Measurements from ENCODE around the gene EPHB2.

EPHB2 gene

GRCh38 chr1:22816803-22817202, 106.2 kb downstream of the EPHB2 start:
- H3K36me3 Mint-ChIP-seq (ENCODE audit: low read depth), result no peaks in the 10 kb centered on the region
- H3K9me3 Mint-ChIP-seq, result no peaks in the 10 kb centered on the region
- H3K27me3 Mint-ChIP-seq (ENCODE audit: low read depth), result no peaks in the 10 kb centered on the region
- no peak overlapping the region for H3K27ac Mint-ChIP-seq
- no peaks in the 10 kb centered on the region for H3K4me1 Mint-ChIP-seq (ENCODE audit: low read depth)
- DNase-seq (ENCODE audit: low spot score), result no peak
- no peak overlapping the region for H3K4me3 Mint-ChIP-seq

- Mint-ChIP-seq H3K9me3 (no peaks in the 10 kb centered on the region), H3K4me1 (ENCODE audit: low read depth) (no peaks in the 10 kb centered on the region), H3K4me3 (no peak overlapping the region), H3K36me3 (ENCODE audit: low read depth) (no peaks in the 10 kb centered on the region), H3K27ac (no peak overlapping the region), H3K27me3 (ENCODE audit: low read depth) (no peaks in the 10 kb centered on the region)
- no peak for DNase-seq (ENCODE audit: low spot score)
Measured at GRCh38 chr1:22817462-22817861, 106.8 kb downstream of the EPHB2 start.

GRCh38 chr1:22818061-22818770, 107.6 kb downstream of the EPHB2 start:
- H3K4me3 Mint-ChIP-seq, result no peak overlapping the region

GRCh38 chr1:22819361-22819760, 108.7 kb downstream of the EPHB2 start:
- H3K4me3 Mint-ChIP-seq, result no peak overlapping the region
- no peak overlapping the region for H3K27ac Mint-ChIP-seq
- peaks cover 3% of the 10 kb centered on the region for H3K27me3 Mint-ChIP-seq (ENCODE audit: low read depth)
- no peaks in the 10 kb centered on the region for H3K4me1 Mint-ChIP-seq (ENCODE audit: low read depth)
- DNase-seq (ENCODE audit: low spot score), result no peak
- no peaks in the 10 kb centered on the region for H3K36me3 Mint-ChIP-seq (ENCODE audit: low read depth)
- H3K9me3 Mint-ChIP-seq, result no peaks in the 10 kb centered on the region

More at GRCh38 chr1:22818061-22818770, 107.6 kb downstream of the EPHB2 start:
- no peaks in the 10 kb centered on the region for H3K36me3 Mint-ChIP-seq (ENCODE audit: low read depth)
- H3K4me1 Mint-ChIP-seq (ENCODE audit: low read depth), result no peaks in the 10 kb centered on the region
- no peaks in the 10 kb centered on the region for H3K27me3 Mint-ChIP-seq (ENCODE audit: low read depth)
- no peak for DNase-seq (ENCODE audit: low spot score)
- H3K27ac Mint-ChIP-seq, result no peak overlapping the region
- no peaks in the 10 kb centered on the region for H3K9me3 Mint-ChIP-seq

GRCh38 chr1:22821027-22821426, 110.4 kb downstream of the EPHB2 start:
- Mint-ChIP-seq H3K4me3 (no peak overlapping the region), H3K36me3 (ENCODE audit: low read depth) (no peaks in the 10 kb centered on the region), H3K27me3 (ENCODE audit: low read depth) (peaks cover 3% of the 10 kb centered on the region), H3K9me3 (no peaks in the 10 kb centered on the region), H3K27ac (no peak overlapping the region), H3K4me1 (ENCODE audit: low read depth) (no peaks in the 10 kb centered on the region)
- no peak for DNase-seq (ENCODE audit: low spot score)

GRCh38 chr1:22822371-22822770, 111.7 kb downstream of the EPHB2 start:
- no peaks in the 10 kb centered on the region for H3K36me3 Mint-ChIP-seq (ENCODE audit: low read depth)
- H3K4me3 Mint-ChIP-seq, result no peak overlapping the region
- no peaks in the 10 kb centered on the region for H3K4me1 Mint-ChIP-seq (ENCODE audit: low read depth)
- H3K27ac Mint-ChIP-seq, result no peak overlapping the region
- DNase-seq (ENCODE audit: low spot score), result no peak
- no peaks in the 10 kb centered on the region for H3K9me3 Mint-ChIP-seq
- H3K27me3 Mint-ChIP-seq (ENCODE audit: low read depth), result peaks cover 3% of the 10 kb centered on the region

- no peak overlapping the region for H3K27ac Mint-ChIP-seq
- H3K9me3 Mint-ChIP-seq, result no peaks in the 10 kb centered on the region
- DNase-seq (ENCODE audit: low spot score), result no peak
- H3K36me3 Mint-ChIP-seq (ENCODE audit: low read depth), result no peaks in the 10 kb centered on the region
- no peaks in the 10 kb centered on the region for H3K4me1 Mint-ChIP-seq (ENCODE audit: low read depth)
- H3K27me3 Mint-ChIP-seq (ENCODE audit: low read depth), result peaks cover 3% of the 10 kb centered on the region
- no peak overlapping the region for H3K4me3 Mint-ChIP-seq
Measured at GRCh38 chr1:22824466-22824865, 113.8 kb downstream of the EPHB2 start.

- DNase-seq (ENCODE audit: low spot score), result no peak
- Mint-ChIP-seq H3K27ac (no peak overlapping the region), H3K27me3 (ENCODE audit: low read depth) (peaks cover 3% of the 10 kb centered on the region), H3K9me3 (no peaks in the 10 kb centered on the region), H3K4me3 (no peak overlapping the region), H3K4me1 (ENCODE audit: low read depth) (no peaks in the 10 kb centered on the region), H3K36me3 (ENCODE audit: low read depth) (no peaks in the 10 kb centered on the region)
Measured at GRCh38 chr1:22824975-22825374, 114.3 kb downstream of the EPHB2 start.

- no peak for DNase-seq (ENCODE audit: low spot score)
- H3K27ac Mint-ChIP-seq, result no peak overlapping the region
- no peak overlapping the region for H3K4me3 Mint-ChIP-seq
- H3K9me3 Mint-ChIP-seq, result no peaks in the 10 kb centered on the region
- H3K36me3 Mint-ChIP-seq (ENCODE audit: low read depth), result no peaks in the 10 kb centered on the region
- H3K27me3 Mint-ChIP-seq (ENCODE audit: low read depth), result peaks cover 3% of the 10 kb centered on the region
- H3K4me1 Mint-ChIP-seq (ENCODE audit: low read depth), result no peaks in the 10 kb centered on the region
Measured at GRCh38 chr1:22825486-22826189, 115.0 kb downstream of the EPHB2 start.

- Mint-ChIP-seq H3K4me3 (no peak overlapping the region), H3K27ac (no peak overlapping the region), H3K9me3 (no peaks in the 10 kb centered on the region), H3K27me3 (ENCODE audit: low read depth) (peaks cover 3% of the 10 kb centered on the region), H3K36me3 (ENCODE audit: low read depth) (no peaks in the 10 kb centered on the region), H3K4me1 (ENCODE audit: low read depth) (no peaks in the 10 kb centered on the region)
- DNase-seq (ENCODE audit: low spot score), result no peak
Measured at GRCh38 chr1:22826604-22827580, 116.3 kb downstream of the EPHB2 start.

- Mint-ChIP-seq H3K27ac (no peak overlapping the region), H3K4me3 (no peak overlapping the region), H3K9me3 (no peaks in the 10 kb centered on the region), H3K27me3 (ENCODE audit: low read depth) (peaks cover 3% of the 10 kb centered on the region), H3K4me1 (ENCODE audit: low read depth) (no peaks in the 10 kb centered on the region), H3K36me3 (ENCODE audit: low read depth) (no peaks in the 10 kb centered on the region)
- DNase-seq (ENCODE audit: low spot score), result no peak
Measured at GRCh38 chr1:22827666-22828483, 117.2 kb downstream of the EPHB2 start.

- DNase-seq (ENCODE audit: low spot score), result no peak
- Mint-ChIP-seq H3K36me3 (ENCODE audit: low read depth) (no peaks in the 10 kb centered on the region), H3K4me3 (no peak overlapping the region), H3K9me3 (no peaks in the 10 kb centered on the region), H3K27ac (no peak overlapping the region), H3K4me1 (ENCODE audit: low read depth) (no peaks in the 10 kb centered on the region), H3K27me3 (ENCODE audit: low read depth) (peaks cover 3% of the 10 kb centered on the region)
Measured at GRCh38 chr1:22828484-22829308, 118.1 kb downstream of the EPHB2 start.

All from T-helper 2 cell treated with Interferon-gamma antibody and Interleukin-4, amounts not matched to agents 5 μg/mL and 100 μg/mL, for 36 hours (primary cell).